GM15510 (cell line): Measurements from ENCODE around the gene CCDC167.
A peak's percentile ranks its signal among the peaks of the same experiment; 100 is the strongest.

Source experiments
- POLR2A ChIP-seq: IDR thresholded peaks from 3 replicates; pipeline ENCODE4 v1.6.1; 2011; ENCODE audit warnings: borderline replicate concordance; ENCODE audit not compliant: insufficient read length; ENCODE audit errors: extremely low read depth

Gene CCDC167

DNA sequence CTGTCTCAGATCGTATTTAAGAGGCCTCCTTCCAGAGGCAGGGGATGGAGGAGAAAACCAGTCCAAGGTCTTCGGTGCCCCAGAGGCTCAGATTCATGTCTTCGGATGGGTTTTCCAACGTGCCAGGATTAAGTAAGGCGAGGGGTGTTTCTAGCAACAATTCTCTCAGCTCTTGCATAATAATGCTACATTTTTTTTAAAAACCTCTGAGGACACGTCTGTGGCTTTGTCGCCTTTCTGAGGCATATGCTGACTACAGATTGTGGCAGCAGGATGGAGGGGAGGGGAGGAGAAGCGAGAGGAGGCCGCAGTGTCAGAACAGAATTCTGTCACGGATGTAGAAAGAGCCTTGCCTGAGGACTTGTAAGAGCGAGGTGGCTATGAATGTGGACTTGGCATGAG lies 17.7 kb upstream of the CCDC167 start:
- TF ChIP-seq POLR2A, result no peak

- TF ChIP-seq POLR2A, result no peak
Measured at GRCh38 chr6:37516920-37517405, 17.3 kb upstream of the CCDC167 start.

DNA sequence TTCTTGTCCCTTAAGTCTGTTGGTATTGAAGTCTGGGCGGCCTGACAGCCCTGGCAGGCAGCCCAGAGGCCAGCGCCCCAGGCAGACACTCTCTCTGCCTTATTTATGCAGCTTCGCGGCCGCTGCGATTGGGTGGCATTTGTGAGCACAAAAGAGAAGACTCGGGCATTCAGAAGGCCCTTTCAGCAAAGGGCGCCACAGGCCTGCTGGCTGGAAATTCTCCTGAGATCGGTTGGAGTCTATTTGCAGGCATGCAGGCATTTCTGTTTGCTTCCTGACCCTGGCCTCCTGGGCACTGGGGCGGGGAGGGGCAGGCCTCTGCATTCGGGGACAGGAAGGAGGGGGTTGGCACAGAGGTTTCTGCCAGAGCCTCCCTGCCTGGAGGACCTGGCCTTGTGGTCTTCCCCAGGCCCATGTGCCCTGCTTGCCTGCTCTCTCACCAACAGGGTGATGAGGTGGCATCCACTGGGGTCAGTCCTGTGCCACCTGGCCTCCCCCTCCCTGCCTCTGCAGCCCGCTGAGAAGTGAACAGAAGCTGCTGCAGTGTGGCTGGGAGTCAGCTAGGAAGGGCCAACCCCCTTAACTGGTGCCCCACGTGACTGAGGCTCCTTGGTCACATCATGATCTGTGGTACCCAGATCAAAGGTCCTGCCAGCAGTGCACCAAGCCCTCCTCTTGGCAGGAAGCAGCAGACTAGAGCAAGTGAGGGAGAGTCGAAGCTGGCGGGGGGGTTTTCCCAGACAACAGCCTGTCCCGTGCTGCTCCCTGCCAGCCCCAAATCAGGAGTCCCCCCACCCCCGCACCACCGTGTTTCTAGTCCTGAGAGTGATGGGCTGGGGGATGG lies 16.6 kb upstream of the CCDC167 start:
- TF ChIP-seq POLR2A, result peak; percentile 11

DNA sequence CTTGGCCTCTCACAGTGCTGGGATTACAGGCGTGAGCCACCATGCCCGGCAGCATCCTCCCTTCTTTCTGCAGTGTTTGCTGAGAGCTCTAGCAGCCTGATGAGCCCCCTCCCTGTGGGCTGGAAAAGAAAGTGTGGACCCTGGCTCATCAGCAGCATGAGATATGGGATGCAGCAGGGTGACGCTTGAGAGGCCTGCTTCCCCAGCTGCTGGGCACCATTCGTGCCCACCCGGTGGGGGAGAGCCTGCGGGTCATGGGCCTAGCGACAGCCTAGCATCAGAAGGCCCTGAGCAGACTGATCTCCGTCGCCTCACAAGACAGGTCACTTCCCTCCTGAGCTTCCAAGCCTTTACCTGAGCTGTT lies 16.0 kb upstream of the CCDC167 start:
- TF ChIP-seq POLR2A, result no peak

GRCh38 chr6:37514837-37515236 lies 15.1 kb upstream of the CCDC167 start:
- no peak for TF ChIP-seq POLR2A

GRCh38 chr6:37514321-37514771 lies 14.7 kb upstream of the CCDC167 start:
- TF ChIP-seq POLR2A, result no peak

DNA sequence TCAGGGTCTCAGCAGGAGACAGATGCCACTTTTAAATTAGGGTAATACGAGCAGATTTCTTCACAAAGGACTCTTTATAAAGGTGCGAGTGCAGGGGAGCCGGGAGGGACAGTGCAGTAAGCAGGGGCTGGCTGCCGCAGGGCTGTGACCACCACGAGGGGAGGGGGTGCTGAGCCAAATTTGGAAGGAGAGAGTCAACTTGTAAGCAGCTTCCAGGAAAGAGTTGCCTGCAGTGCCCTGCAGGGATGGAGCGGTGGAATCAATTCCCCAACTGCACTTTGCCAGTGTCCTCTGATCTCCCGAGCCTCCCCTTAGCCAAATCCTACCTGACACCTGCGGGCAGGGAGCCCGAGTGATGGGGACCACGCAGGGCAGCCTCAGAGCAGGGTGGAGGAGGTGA lies 13.9 kb upstream of the CCDC167 start:
- TF ChIP-seq POLR2A, result no peak

DNA sequence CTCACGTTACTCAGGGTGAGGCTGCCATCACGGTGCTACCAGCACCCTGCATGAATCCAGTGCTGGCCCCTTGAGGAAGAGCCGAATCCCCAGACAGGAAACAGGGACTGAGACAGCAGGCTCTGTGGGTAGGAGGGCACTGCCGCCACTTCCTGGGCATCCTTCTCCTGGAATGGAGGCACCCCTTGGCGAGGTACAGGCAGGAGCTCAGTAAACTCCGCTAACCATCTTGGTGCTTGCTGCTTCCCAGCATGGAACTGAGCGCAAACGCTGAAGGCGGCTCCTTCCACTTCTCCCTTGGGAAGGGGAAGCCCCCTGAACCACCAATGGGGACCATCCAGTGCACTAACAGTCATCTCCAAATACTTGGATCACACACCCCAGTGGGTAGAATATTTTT lies 13.5 kb upstream of the CCDC167 start:
- TF ChIP-seq POLR2A, result no peak

GRCh38 chr6:37512400-37513011 lies 12.8 kb upstream of the CCDC167 start:
- no peak for TF ChIP-seq POLR2A

GRCh38 chr6:37511910-37512399 lies 12.3 kb upstream of the CCDC167 start:
- no peak for TF ChIP-seq POLR2A

DNA sequence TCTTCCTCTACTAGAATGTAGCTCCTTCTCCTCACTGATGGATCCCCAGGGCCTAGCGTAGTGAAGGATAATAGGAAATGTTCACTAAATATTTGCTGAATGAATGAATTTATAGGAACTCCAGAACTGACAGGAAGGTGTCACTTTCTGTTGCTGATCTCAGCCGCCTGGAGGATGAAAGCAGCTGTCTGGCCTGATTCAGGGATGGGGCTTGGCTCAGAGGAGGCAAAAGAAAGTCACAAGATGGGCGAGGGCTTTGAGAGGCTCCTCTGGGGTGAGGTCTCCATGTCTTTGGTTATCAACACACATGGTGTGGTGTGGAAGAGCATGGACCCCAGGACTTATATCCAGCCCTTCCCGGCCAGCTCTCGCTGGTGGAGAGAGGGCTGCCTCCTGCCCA lies 11.5 kb upstream of the CCDC167 start:
- TF ChIP-seq POLR2A, result no peak

- TF ChIP-seq POLR2A, result no peak
Measured at GRCh38 chr6:37507690-37508421, 8.2 kb upstream of the CCDC167 start.

- no peak for TF ChIP-seq POLR2A
Measured at GRCh38 chr6:37507077-37507476, 7.4 kb upstream of the CCDC167 start.

- no peak for TF ChIP-seq POLR2A
Measured at GRCh38 chr6:37506479-37506878, 6.8 kb upstream of the CCDC167 start.

- TF ChIP-seq POLR2A, result no peak
Measured at GRCh38 chr6:37504024-37504423, 4.3 kb upstream of the CCDC167 start.
